HEK293T (cell line): ENCODE data around the gene RPL36AL.
A peak's percentile ranks its signal among the peaks of the same experiment; 100 is the strongest.
"Not testable (repeated sequence)": the region's sequence is repeated elsewhere in the genome, so short reads cannot be mapped to it uniquely, and the experiment has no call there.

ENCODE experiments used
- CTCF ChIA-PET: fragments of 350-600 bp; formaldehyde crosslinking; extraction: SDS; loops from one replicate; lab custom pipeline; 2021; ENCODE audit warnings: antibody characterized with exemption, inconsistent platforms; lab: Yijun Ruan, JAX
- POLR2A ChIA-PET: fragments of 350-600 bp; formaldehyde crosslinking; extraction: SDS; loops from one replicate; lab custom pipeline; 2020; ENCODE audit warnings: antibody characterized with exemption, inconsistent platforms; lab: Yijun Ruan, JAX
- DNase-seq: peaks from one replicate; pipeline ENCODE4 v3.0.0; 2012; ENCODE audit warnings: mixed read lengths; ENCODE audit errors: extremely low spot score
- ARNT ChIP-seq: fragments of 450-650 bp; IDR thresholded peaks from 2 replicates; pipeline ENCODE4 v1.6.1; 2017; ENCODE audit warnings: mild to moderate bottlenecking
- BHLHE40 ChIP-seq: fragments of 450-650 bp; IDR thresholded peaks from 2 replicates; pipeline ENCODE4 v1.6.1; 2016; ENCODE audit warnings: mild to moderate bottlenecking, moderate library complexity, borderline replicate concordance
- CTBP1 ChIP-seq: fragments of 450-650 bp; IDR thresholded peaks from 2 replicates; pipeline ENCODE4 v1.6.1; 2016; ENCODE audit warnings: borderline replicate concordance
- ELF4 ChIP-seq: fragments of 450-650 bp; IDR thresholded peaks from 2 replicates; pipeline ENCODE4 v1.6.1; 2017; ENCODE audit warnings: antibody characterized with exemption
- FOXA1 ChIP-seq: fragments of 450-650 bp; IDR thresholded peaks from 2 replicates; pipeline ENCODE4 v1.6.1; 2016; ENCODE audit warnings: mild to moderate bottlenecking
- FOXK2 ChIP-seq: fragments of 450-650 bp; IDR thresholded peaks from 2 replicates; pipeline ENCODE4 v1.6.1; 2016; ENCODE audit warnings: mild to moderate bottlenecking
- FOXM1 ChIP-seq: fragments of 450-650 bp; IDR thresholded peaks from 2 replicates; pipeline ENCODE4 v1.6.1; 2017; ENCODE audit warnings: mild to moderate bottlenecking, borderline replicate concordance
- HDGF ChIP-seq: fragments of 450-650 bp; IDR thresholded peaks from 2 replicates; pipeline ENCODE4 v1.6.1; 2017; ENCODE audit warnings: antibody characterized with exemption, borderline replicate concordance
- L3MBTL2 ChIP-seq: fragments of 450-650 bp; conservative IDR thresholded peaks from 2 replicates; pipeline ENCODE4 v1.6.1; 2016; ENCODE audit warnings: mild to moderate bottlenecking
- LEF1 ChIP-seq: fragments of 450-650 bp; IDR thresholded peaks from 2 replicates; pipeline ENCODE4 v1.6.1; 2017; ENCODE audit warnings: mild to moderate bottlenecking, borderline replicate concordance
- NFRKB ChIP-seq: fragments of 450-650 bp; IDR thresholded peaks from 2 replicates; pipeline ENCODE4 v1.6.1; 2016; ENCODE audit warnings: mild to moderate bottlenecking, moderate library complexity
- SP1 ChIP-seq: fragments of 450-650 bp; IDR thresholded peaks from 2 replicates; pipeline ENCODE4 v1.6.1; 2017
- SUZ12 ChIP-seq: fragments of 450-650 bp; IDR thresholded peaks from 2 replicates; pipeline ENCODE4 v1.6.1; 2016; ENCODE audit warnings: mild to moderate bottlenecking
- TARDBP ChIP-seq: fragments of 450-650 bp; IDR thresholded peaks from 2 replicates; pipeline ENCODE4 v1.6.1; 2016
- ZNF384 ChIP-seq: fragments of 450-650 bp; IDR thresholded peaks from 2 replicates; pipeline ENCODE4 v1.6.1; 2016
- TF ChIP-seq, protein P1 (sequence below): fragments of 450-650 bp; IDR thresholded peaks from 2 replicates; pipeline ENCODE4 v1.6.1; 2016

RPL36AL gene

DNA sequence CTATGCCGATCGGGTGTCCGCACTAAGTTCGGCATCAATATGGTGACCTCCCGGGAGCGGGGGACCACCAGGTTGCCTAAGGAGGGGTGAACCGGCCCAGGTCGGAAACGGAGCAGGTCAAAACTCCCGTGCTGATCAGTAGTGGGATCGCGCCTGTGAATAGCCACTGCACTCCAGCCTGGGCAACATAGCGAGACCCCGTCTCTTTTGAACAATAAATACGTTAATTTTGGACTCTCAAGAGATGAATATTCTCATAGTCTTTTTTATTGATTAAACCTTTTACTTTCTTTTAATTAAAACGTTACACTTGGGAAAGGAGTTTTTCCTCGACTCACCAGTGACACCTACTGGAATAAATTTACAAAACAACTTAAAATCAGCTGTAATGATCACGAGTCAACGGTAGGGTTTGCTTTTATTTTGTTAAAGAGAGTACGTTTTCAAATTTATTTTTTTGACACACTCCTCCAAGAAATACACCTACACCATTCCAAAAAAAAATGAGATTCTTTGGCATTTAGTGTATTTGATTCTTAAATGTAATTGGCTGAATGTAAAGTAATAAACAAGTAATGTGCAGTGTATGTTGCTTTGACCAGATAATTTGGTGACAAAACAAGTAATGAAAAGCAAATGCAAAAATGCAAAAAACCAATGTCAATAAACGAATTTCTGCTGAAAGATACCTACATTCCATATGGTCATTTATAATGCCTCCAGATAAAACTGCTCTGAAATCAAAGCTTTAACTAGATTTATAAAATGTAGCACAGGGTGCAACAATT lies 33.6 kb downstream of the RPL36AL start:
- CTCF ChIA-PET: interaction anchor here (0.6 to 3.0 kb wide), 8 partner anchors 9 to 1722 kb away, joined by 3 to 16 read pairs (median 6); partner anchors contain the start of genes LRR1, MGAT2 and RPL36AL
- POLR2A ChIA-PET: interaction anchor here (0.5 to 3.3 kb wide), 21 partner anchors 8 to 276 kb away, joined by 3 to 41 read pairs (median 5); partner anchors contain the start of genes DNAAF2, LRR1, MGAT2 and POLE2
- peak; percentile 23 for DNase-seq
- no peak for TF ChIP-seq SP1
- TF ChIP-seq ARNT: no peak
- no peak for TF ChIP-seq L3MBTL2
- no peak for TF ChIP-seq HDGF
- no peak for TF ChIP-seq BHLHE40
- TF ChIP-seq NFRKB: no peak
- no peak for TF ChIP-seq FOXA1
- TF ChIP-seq SUZ12: no peak
- TF ChIP-seq, protein P1, sequence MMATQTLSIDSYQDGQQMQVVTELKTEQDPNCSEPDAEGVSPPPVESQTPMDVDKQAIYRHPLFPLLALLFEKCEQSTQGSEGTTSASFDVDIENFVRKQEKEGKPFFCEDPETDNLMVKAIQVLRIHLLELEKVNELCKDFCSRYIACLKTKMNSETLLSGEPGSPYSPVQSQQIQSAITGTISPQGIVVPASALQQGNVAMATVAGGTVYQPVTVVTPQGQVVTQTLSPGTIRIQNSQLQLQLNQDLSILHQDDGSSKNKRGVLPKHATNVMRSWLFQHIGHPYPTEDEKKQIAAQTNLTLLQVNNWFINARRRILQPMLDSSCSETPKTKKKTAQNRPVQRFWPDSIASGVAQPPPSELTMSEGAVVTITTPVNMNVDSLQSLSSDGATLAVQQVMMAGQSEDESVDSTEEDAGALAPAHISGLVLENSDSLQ: no peak
- TF ChIP-seq FOXK2: no peak
- TF ChIP-seq ZNF384: no peak
- no peak for TF ChIP-seq ELF4
- no peak for TF ChIP-seq LEF1
- no peak for TF ChIP-seq FOXM1
- no peak for TF ChIP-seq TARDBP
- TF ChIP-seq CTBP1: no peak

DNA sequence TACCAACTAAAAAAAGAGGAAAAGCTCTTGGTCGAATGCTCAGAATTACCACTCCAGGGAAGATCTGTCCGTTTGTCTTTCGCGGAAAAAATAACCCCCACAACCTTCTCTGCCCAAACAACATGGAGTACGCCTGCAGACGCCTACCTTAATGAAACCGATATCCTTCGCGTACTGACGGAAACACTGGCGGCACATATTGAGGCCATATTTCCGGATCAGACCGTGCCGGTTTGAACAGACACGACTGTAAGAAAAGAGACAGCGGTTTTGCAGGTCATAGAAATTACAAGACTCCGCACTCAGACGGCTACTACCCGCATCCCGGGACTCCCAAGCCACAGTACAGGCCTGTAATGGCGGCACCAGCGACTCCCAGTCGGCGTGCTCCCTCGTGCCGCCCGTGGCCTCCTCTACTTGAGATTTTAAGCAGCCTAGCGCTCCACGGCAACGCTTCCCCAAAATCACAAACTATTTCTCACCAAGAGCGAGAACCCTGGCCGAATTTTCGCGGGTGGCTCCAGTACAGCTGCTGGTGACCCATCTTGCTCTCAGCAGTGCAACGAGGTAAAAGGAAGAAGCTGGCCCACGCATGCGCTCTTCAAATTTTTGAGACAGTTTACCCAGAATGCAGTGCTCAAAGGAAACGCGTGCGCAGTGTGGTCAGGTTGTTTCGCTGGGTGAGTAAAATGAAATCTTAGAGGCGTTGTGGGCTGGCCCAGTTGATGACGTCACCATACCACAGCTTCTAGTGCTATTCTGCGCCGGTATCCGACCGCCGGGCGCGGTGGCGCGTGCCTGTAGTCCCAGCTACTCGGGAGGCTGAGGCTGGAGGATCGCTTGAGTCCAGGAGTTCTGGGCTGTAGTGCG lies 34.4 kb downstream of the RPL36AL start, which contains the start of gene RPS29:
Gene RPS29 (minus strand): TSS at position 578 of the 870 bp plus-strand sequence. CDS start 34 bp downstream, at position 544.
- POLR2A ChIA-PET: interaction anchor here (0.5 to 3.3 kb wide), 23 partner anchors 8 to 508 kb away, joined by 3 to 41 read pairs (median 5); partner anchors contain the start of genes DNAAF2, LRR1, MGAT2 and POLE2
- DNase-seq: peak; percentile 94

DNA sequence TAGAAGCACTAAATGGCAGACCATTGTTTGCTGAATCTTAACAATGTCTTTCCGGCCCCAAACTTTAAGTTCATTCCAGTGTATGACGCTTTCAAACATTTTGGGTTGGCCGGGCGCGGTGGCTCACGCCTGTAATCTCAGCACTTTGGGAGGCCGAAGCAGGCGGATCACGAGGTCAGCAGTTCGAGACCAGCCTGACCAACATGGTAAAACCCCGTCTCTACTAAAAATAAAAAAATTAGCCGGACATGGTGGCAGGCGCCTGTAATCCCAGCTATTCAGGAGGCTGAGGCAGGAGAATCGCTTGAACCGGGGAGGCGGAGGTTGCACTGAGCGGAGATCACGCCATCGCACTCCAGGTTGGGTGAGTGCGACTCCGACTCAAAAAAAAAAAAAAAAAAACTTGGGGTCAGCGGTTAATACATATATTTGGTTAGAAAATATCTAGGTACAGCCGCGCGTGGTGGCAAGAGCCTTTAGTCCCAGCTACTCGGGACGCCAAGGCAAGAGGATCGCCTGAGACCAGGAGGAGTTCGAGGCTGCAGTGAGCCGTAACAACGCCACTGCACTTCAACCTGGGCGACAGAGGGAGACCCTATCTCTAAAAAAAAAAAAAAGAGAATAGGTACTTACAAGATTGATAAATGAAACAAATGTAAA lies 35.3 kb downstream of the RPL36AL start:
- ChIA-PET POLR2A (interaction anchor here (0.7 to 3.3 kb wide), 5 partner anchors 10 to 509 kb away, joined by 3 to 40 read pairs (median 4); partner anchors contain the start of genes LRR1, MGAT2 and RPL36AL), CTCF (interaction anchor here (0.5 to 3.0 kb wide), 5 partner anchors 10 to 308 kb away, joined by 3 to 16 read pairs (median 3); partner anchors contain the start of gene ARF6)
- DNase-seq: not testable (repeated sequence)

More for the DNA sequence above, 34.4 kb downstream of the RPL36AL start, which contains the start of gene RPS29:
- TF ChIP-seq ELF4: peak; percentile 75
- TF ChIP-seq L3MBTL2: peak; percentile 62
- no peak for TF ChIP-seq SP1
- CTCF ChIA-PET: interaction anchor here (0.5 to 3.0 kb wide), 7 partner anchors 10 to 1723 kb away, joined by 3 to 16 read pairs (median 5); partner anchors contain the start of genes ARF6, MGAT2 and RPL36AL

DNA sequence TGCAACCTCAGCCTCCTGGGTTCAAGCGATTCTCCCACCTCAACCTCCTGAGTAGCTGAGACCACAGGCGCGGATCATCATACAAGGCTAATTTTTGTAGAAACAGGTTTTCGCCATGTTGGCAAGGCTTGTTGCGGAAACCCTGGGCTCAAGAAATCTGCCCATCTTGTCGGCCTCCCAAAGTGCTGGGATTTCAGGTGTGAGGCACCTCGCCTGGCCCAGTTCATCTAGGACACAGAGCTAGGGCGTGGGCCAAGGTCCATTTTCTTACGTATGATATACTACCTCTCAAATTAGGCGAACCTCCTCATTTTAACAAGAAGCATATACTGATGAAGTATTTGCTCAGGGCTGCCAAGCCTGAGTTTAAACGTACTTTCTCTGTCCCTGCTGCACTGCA lies 36.4 kb downstream of the RPL36AL start:
- no peak for TF ChIP-seq ELF4
- TF ChIP-seq BHLHE40: no peak
- TF ChIP-seq FOXK2: no peak
- TF ChIP-seq LEF1: no peak
- no peak for TF ChIP-seq FOXM1
- CTCF ChIA-PET: no interaction called here
- POLR2A ChIA-PET: no interaction called here
- no peak for DNase-seq

DNA sequence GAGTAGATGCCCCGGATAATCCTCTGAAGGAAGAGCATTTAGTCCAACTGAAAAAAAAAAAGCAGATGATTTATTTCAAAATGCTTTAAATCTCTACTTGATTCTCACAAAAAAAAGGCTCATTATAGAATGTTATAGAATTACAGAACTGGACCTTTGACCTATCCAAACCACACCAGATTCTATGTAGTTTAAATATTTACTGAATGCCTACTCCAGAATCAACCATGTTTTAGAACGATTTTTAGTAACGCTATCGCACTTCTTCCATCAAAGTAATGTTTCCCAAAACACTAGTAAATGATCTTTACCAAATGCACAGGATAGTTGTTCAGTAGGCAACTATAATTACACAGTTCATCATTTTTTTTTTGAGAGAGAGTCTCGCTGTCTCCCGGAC lies 36.8 kb downstream of the RPL36AL start:
- CTCF ChIA-PET: no interaction called here
- no peak for TF ChIP-seq FOXM1
- POLR2A ChIA-PET: no interaction called here
- DNase-seq: no peak

DNA sequence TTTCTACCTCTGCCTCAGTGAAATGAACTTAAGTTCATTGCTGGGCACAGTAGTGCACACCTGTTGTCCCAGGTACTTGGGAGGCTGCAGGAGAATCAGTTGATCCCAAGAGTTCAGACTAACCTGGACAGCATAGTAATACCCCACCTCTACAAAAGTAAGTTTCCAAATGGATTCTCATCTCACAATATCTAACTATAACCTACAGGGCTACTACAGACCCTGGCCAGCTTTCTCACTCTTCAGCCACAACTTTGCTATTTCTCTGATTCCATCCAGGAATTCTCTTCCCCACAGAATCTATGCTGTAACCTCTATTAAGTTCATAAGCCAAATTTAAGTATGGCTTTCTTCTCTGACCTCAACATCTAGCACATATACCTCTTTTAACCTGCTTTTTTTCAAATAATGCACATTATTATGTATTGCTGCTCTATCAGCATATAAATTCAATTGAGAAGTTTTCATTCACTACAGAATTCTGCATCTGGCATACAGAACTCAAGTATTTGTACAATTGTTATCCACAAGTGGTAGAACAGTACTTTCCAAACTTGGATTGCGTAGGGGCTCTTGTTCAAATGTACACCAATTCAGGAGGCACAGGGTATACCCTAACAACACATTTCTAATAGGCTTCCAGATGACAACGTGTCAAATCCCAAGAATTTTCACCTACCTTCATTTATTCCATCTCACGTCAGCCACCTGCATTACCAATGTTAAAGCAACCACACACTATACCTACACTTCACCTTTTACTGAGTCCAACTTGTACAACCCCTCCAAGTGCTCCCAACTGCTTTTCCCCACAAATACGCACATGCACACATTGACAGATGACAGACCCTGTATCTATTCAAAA lies 38.1 kb downstream of the RPL36AL start:
- no peak for DNase-seq
- POLR2A ChIA-PET: interaction anchor here (1.2 kb wide), 1 partner anchor 13 kb away, joined by 3 read pairs; no protein-coding TSS in a partner anchor
- CTCF ChIA-PET: interaction anchor here (0.5 kb wide), 1 partner anchor 115 kb away, joined by 5 read pairs; no protein-coding TSS in a partner anchor
- TF ChIP-seq ELF4 (peak; percentile 35), SP1 (no peak)
